Measurements from ENCODE around the gene C11orf91. TPM values are rescaled to one million over a fixed set of nuclear protein-coding genes. Genes with fewer than 3 reads are reported as not detected.

The C11orf91 gene
- total and polyA plus RNA-seq, 2 of the 8 experiments (the other 6 are each of a cell fraction or from before 2014, with no cell fraction given): not detected

DNA sequence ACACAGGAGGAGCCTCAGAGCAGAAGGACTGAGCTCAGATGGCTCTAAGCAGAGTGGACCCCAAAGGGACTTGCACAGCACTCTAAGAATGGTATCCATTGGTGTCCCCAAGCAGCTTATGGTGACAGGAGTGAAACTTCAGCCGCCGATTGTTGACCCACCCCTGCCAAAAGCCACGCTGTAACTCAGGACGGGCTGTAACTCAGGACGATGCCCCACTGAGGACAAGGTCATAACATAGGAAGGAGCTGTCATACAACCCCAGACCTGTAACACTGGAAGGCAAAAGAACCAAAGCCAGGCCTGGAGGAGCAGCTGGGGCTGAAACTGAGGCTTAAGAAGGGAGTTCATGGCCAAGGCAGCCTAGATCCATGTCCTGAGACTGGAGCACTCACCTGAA is 21.4 kb upstream of the C11orf91 start:
- Histone ChIP-seq H3K27me3 (replicated peaks in 1 of 4; ENCODE audit: control insufficient read depth in 3 of 4, extremely low read depth in 1 of 4, insufficient read depth in 3 of 4, low read length in 3 of 4) (no peaks in the 10 kb centered on the region), H3K36me3 (ENCODE audit: control insufficient read depth in 2 of 4, insufficient read depth in 4 of 4, low read length in 3 of 4) (peaks cover 0 to 24% (median 14%) of the 10 kb centered on the region in 4 experiments; a peak in 6 of 8 replicates), H3K23ac (ENCODE audit: insufficient read length) (no peak overlapping the region), H3K79me1 (ENCODE audit: low read depth, low read length) (peaks cover 12% of the 10 kb centered on the region; the same call in 1 of the 2 replicates), H3K18ac (ENCODE audit: extremely low read depth, low read length) (no peak overlapping the region), H3K56ac (replicated peaks; ENCODE audit: insufficient read length, low read depth, low read length) (no peak overlapping the region), H4K20me1 (replicated peaks in 1 of 2; ENCODE audit: control insufficient read depth in 1 of 2, insufficient read depth in 2 of 2, low read length in 2 of 2) (peaks cover 4 to 9% of the 10 kb centered on the region in 2 experiments), H4K8ac (ENCODE audit: extremely low read depth, insufficient read depth, low read length) (no peak overlapping the region), H3K79me2 (ENCODE audit: control insufficient read depth in 1 of 2, insufficient read depth in 2 of 2, low read length in 2 of 2) (peaks cover 0 to 19% of the 10 kb centered on the region in 2 experiments; a peak in 2 of 4 replicates), H2AFZ (ENCODE audit: low read length) (no peak overlapping the region), H3K9me3 (ENCODE audit: insufficient read depth in 2 of 2, low read depth in 1 of 2, low read length in 1 of 2) (no peaks in the 10 kb centered on the region), H2AK5ac (ENCODE audit: low read depth, low read length) (no peak overlapping the region), H4K91ac (replicated peaks; ENCODE audit: insufficient read length, low read length) (no peak overlapping the region), H2BK20ac (ENCODE audit: low read length) (no peak overlapping the region), H2BK5ac (ENCODE audit: low read depth, low read length) (no peak overlapping the region; the same call in 1 of the 2 replicates), H3K4me2 (ENCODE audit: insufficient read depth in 1 of 2, low read depth in 2 of 2, low read length in 2 of 2) (no peak overlapping the region), H4K5ac (ENCODE audit: insufficient read length, low read depth, low read length) (no peak overlapping the region), H2BK15ac (ENCODE audit: low read length) (no peak overlapping the region), H3K14ac (ENCODE audit: insufficient read length) (no peak overlapping the region), H3K27ac (ENCODE audit: low read depth, low read length) (peak overlapping the region; percentile 30; the same call in 1 of the 2 replicates), H3K4me3 (ENCODE audit: extremely low read depth in 1 of 4, insufficient read depth in 2 of 4, low read depth in 3 of 4, low read length in 4 of 4) (no peak overlapping the region), H2BK120ac (replicated peaks; ENCODE audit: low read depth, low read length) (no peak overlapping the region), H3K4me1 (replicated peaks in 1 of 4; ENCODE audit: control insufficient read depth in 3 of 4, insufficient read depth in 4 of 4, low read length in 3 of 4) (peaks cover 0 to 4% (median under 1%) of the 10 kb centered on the region in 4 experiments; a peak in 3 of 7 replicates), H3K9ac (replicated peaks in 1 of 4; ENCODE audit: extremely low read depth in 1 of 4, low read depth in 3 of 4, low read length in 3 of 4) (no peak overlapping the region), H2BK12ac (ENCODE audit: low read depth, low read length) (no peak overlapping the region; the same call in 1 of the 2 replicates), H3K4ac (replicated peaks; ENCODE audit: insufficient read length, low read depth, low read length) (no peak overlapping the region), H3K23me2 (ENCODE audit: low read depth, low read length) (no peaks in the 10 kb centered on the region)
- DNase-seq (ENCODE audit: low read depth in 1 of 2, low spot score in 2 of 2): no peak
- WGBS, 2 experiments (ENCODE audit: extremely low coverage in 1 of 2, insufficient coverage in 1 of 2, insufficient read length in 1 of 2, insufficient replicate concordance in 2 of 2, low coverage in 1 of 2, low lambda C conversion rate in 2 of 2, missing lambda C conversion rate in 1 of 2): 91% methylated on average over 5 of the region's 5 CpGs; no CpG with 5 or more reads in 1 of the 2 experiments
- POLR2A ChIA-PET (ENCODE audit: partially characterized antibody): interaction anchor here (0.6 to 0.9 kb wide), 2 partner anchors 14 to 567 kb away, joined by 3 to 4 read pairs; partner anchors contain the start of gene CD59
- no peak for FAIRE-seq
- CTCF ChIA-PET (ENCODE audit: partially characterized antibody): interaction anchor here (1.1 to 2.7 kb wide), 2 partner anchors 107 to 689 kb away, joined by 3 to 7 read pairs; no protein-coding TSS in a partner anchor
- TF ChIP-seq JUN (IDR thresholded peaks at IDR 0.05; ENCODE audit: low read depth, low read length) (no peak), SUZ12 (IDR thresholded peaks at IDR 0.05; ENCODE audit: low read length) (no peak), CBX5 (IDR thresholded peaks at IDR 0.05; ENCODE audit: low read depth, low read length) (no peak), EZH2 (IDR thresholded peaks at IDR 0.05; ENCODE audit: low read depth, low read length, severe bottlenecking) (no peak), BCL11A (IDR thresholded peaks at IDR 0.05; ENCODE audit: low read depth in 2 of 2, low read length in 2 of 2) (no peak), RXRA (IDR thresholded peaks at IDR 0.05; ENCODE audit: insufficient read depth, low read depth, low read length) (no peak), MAFK (IDR thresholded peaks at IDR 0.05; ENCODE audit: low read depth, low read length) (no peak), SP2 (IDR thresholded peaks at IDR 0.05; ENCODE audit: low read length) (no peak), ASH2L (IDR thresholded peaks at IDR 0.05; ENCODE audit: low read length) (no peak), TEAD4 (IDR thresholded peaks at IDR 0.05; ENCODE audit: low read depth, low read length) (no peak), BRCA1 (IDR thresholded peaks at IDR 0.05; ENCODE audit: low read depth, low read length) (no peak)
- TF ChIP-seq, protein P1, sequence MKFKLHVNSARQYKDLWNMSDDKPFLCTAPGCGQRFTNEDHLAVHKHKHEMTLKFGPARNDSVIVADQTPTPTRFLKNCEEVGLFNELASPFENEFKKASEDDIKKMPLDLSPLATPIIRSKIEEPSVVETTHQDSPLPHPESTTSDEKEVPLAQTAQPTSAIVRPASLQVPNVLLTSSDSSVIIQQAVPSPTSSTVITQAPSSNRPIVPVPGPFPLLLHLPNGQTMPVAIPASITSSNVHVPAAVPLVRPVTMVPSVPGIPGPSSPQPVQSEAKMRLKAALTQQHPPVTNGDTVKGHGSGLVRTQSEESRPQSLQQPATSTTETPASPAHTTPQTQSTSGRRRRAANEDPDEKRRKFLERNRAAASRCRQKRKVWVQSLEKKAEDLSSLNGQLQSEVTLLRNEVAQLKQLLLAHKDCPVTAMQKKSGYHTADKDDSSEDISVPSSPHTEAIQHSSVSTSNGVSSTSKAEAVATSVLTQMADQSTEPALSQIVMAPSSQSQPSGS (IDR thresholded peaks at IDR 0.05; ENCODE audit: low read length): no peak

Measured in H1 (cell line).